Stimulated activated CD8-positive, alpha-beta memory T cell treated with anti-CD3 and anti-CD28 coated beads, Interleukin-7, amount 100 ng/mL, for 24 hours (primary cell): ENCODE data around the gene ITPR1.
"Not testable (repeated sequence)": the region's sequence is repeated elsewhere in the genome, so short reads cannot be mapped to it uniquely, and the experiment has no call there.

Source experiments
- DNase-seq: peaks from one replicate; pipeline ENCODE4 v3.0.0-alpha.2; 2020; ENCODE audit warnings: low read depth

ITPR1 gene

DNA sequence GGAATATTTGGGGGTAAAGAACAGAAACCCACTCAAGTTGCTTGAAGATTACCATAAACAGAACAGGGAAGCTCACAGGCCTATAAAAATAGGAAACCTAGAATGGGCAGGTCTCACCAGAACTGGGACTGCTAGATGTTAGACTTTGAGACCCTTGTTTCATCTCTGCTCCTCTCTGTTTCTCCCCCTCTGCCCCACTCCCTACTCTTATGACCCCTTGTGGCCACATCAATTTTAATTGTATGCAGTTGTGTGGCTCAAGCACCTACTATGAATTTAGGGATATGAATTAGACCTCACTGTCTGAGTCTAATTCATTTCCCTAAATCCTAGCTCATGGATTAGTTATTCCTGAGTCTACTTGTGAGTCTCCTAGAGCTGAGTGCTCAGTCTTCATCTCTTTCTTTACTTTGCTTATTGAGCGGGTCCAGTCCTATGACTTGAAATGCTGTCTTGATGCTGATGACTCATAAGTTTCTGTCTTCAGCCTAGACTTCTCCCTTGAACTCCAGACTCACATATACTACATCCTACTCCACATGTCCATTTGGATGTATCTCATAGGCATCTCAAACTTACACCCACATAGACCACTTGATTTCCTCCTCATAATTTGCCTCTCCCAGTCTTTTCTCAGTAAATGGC is 78.7 kb downstream of the ITPR1 start:
- DNase-seq: no peak

DNA sequence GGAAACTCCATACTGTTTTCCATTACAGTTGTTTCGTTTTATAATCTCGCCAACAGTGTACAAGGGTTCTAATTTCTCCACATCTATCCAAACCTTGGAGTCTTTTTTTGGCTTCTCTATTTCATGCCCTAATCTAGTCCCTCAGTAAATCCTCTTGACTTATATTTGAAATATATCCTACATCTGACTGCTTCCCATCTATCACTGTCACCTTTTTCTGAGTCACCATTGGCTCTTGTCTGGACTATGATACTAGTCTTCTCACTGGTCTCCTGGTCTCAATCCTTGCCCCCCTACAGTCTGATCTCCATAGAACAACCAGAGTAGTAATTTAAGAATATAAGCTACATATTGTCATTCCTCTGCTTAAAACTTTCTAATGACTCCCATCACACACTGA is 80.0 kb downstream of the ITPR1 start:
- no peak for DNase-seq

DNA sequence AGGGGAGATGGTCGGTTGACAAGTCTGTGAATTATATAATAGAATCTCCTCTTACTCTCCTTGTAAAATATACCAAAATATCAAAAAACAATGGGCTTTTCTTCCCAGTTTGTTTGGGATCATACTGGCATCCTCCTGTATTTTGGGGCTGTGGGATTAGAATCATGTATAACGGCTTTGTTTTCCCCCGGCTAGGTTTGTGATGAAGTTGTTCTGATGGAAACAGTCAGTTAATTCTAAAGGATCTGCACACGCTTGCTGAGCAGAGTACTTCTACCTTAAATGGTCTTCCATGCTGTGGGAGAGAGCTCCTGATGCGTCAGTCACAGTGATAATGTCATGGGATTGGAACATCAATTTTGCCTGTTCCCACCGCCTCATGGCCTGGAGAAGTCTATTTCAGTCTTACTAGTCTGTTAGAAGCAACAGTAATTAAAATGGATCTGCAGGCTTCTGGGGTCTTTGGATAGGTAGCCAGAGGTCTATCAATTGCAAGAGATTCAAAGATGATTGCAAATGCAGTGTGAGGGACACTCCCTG is 81.3 kb downstream of the ITPR1 start:
- no peak for DNase-seq

DNA sequence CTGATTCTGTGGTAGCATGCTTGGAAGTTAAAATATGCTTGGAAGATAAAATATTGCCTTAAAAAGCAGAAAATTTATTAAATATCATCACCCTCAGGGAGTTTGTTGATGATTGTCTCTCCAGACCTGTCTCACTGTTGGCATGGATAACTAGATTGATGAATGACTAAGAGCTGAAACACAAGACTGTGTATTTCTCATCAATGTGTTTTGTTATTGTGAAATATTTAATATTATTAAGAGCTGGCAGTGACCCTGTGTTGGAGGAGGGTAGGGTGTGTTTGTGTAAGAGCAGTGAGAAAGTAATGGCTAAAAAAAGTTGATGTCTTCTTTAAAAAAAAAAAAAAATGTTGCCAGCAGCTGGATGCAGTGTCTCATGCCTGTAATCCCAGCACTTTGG is 82.2 kb downstream of the ITPR1 start:
- DNase-seq: no peak

DNA sequence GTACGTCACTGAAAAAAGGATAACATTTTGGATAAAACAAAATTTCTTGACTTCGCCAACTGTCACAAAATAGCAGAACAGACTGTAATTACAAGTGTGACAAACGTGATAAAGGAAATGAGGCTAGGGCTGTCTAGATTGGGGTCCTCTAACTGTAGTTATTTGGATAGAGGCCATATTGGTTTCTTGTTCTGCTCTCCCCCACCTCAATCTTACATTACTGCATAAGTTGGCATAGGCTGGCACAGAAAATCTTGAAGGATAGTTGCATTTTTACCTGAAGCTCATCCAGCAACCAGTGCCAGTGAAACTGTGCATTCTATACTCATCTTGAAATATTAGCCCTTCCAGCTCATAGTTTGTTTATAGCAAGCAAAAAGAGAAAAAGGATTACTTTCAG is 84.6 kb downstream of the ITPR1 start:
- no peak for DNase-seq

DNA sequence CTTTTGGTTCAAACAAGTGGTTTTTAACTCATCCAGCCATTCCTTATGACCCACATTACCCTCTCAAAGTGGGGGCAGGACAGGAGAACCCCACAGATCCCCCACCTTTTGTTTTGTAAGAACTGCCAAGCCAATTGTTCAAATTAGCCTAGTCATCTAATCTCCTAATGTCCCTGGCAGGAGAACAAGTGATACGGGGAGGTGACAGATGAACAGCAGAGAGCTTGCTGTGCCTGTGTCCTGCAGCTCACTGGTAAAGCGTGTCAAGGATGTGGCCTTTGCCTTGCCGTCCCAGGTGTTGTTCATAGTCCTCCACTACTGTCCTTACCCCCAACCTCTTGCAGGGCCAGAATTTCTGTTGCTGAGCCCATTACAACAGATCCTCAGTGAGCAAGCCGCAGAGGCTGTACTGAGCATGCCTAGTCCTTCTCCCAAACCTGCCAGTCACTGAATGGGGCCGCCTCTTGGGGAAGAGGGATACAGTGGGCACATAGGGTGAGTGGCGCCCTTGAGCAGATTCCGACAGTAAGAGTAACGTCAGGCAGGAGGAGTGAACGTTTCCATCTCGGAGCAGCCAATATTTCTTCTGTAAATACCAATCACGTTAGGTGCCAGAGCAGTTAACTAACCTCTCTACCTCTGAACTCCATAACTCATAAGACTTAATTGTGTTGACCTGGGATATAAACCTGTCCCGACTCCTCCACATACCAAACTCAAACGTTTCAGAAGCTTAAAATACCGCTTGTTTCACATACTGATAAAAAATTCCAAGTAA is 87.4 kb downstream of the ITPR1 start:
- DNase-seq: no peak

DNA sequence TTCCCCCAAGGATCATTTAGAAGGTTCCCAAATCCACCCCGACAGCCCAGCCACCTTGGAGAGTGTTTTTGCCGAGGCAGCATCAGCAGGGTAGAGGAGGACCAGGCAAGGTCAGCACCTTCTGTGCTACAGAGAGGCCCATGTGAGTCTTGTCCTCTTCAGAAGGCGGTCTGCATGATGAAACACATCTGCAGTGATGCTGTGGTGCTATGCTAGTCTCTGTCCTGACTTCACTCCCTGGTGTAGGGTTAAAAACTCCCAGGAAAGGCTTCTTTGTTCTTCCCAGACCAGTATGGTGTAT is 87.9 kb downstream of the ITPR1 start:
- DNase-seq: no peak

DNA sequence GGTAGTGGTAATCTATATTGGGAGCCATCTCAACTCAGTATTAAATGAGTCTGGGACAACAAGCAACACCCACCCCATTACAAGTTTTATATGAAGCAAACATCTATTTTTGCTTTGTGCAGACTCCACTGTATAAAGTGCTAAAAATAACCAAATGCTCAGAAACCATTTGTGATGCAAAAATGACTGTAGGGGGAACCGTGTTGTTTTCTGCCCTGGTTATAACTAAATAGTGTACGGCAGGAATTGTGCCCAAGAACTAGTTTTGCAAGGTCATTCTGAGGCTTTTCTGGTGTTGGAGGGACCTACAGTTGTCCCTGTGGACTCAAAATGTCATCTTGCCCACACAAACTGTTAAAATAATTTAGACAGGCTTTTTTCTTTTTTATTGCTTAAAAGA is 88.3 kb downstream of the ITPR1 start:
- DNase-seq: no peak

DNA sequence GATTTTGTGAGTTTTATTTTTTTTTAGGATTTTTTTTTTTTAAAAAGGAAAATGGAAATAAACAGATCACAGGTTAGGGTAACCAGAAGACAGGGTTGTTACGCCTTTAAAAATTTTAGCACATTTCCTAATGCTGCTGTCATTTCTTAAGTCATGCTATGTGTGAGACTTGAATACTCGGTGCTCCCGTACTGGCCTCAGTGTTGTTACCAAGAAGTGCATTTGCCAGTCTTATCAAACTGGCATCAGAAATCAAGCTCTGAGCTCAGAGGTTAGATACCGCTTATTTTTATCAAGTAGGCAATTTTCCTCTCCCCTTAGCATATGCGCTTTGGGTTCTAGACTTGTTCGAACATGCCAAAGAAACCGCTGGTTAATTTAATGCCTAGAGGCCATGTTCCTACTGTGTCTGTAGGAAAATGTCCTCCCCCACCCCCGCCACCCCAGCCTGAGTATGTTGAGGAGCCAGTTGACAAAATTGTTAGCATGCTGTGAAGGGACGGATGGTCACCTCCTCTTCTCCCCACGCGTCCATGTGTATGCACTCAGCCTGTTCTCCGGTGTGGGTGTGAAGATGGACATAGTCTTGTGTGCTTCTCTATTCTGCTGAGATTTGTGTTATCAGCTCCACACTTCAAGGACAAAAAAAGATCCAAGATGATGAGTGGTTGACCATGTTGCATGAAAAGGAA is 88.9 kb downstream of the ITPR1 start:
- DNase-seq: no peak

DNA sequence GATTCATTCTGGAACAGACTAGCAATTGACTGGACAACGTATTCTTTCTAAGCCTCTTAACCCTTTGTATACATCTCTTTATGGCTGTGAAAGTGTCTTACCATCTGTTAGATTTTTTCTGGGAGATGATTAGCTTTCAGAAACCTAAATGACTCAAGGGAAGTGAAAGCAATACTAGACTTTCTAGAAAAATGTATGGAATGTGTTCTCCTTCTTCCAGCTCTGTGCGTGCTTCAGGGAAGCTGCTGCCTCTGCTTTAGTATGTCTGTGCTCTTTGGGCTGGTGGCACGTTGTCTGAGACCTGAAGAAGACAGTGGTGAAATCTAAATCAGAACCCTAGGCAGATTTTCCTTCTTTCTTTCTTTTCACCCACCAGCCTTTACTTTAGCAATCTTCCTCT is 89.5 kb downstream of the ITPR1 start:
- DNase-seq: no peak

DNA sequence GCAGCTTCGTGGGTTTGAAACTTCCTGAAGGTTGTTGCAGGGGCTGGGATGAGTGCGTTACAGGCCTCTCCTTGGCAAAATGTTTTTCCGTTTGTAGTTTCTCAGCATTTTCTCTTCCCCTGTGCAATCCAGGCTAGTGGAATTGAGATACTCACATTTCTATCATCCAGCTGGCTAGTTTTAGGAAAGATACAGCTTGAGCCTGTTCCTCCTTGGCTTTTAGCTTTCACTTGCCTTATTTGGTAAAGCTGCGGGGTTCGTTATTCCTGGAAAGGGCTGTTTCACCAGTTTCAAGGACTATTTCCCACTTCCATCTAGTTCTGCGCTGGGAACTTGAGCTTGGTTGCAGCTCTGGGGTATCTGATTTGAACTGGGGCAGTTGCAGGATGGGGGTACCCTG is 90.3 kb downstream of the ITPR1 start:
- DNase-seq: no peak

DNA sequence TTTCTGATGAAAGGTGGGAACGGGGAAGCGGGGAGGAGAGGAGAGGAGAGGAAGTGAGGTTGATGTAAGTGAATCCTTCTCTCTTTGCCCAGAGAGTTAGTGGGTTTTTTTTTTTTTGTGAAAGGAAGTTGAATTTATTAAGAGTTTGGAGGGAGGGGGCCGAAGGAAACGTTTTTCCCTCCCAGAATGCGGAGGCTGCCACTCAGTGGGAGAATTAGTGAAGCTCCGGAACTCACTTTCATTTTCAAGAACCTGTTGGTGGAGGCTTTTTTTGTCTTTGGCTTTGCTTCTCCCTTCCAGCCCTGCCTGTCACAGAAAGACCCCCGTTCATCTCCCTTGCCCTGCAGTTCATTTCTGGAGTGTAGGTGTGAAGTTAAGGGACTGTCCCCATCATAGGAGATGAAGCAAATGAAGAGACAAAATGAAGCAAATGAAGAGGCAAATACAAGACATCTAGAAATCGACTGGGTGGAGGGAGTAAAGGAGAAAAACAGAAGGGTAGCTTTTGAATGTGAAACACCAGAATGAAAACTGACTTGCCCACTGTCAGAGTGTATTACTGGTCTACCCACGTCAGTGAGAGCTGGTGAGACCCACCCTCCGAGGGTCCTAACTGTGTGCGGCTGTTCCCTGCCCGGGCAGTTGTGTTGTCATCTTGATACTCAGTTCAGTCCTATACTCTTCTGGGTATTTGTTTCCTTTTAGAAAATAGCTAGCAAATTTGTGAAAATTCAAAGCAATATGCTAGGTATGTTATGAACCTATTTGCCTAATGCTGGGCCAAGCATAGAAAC is 91.5 kb downstream of the ITPR1 start:
- no peak for DNase-seq

DNA sequence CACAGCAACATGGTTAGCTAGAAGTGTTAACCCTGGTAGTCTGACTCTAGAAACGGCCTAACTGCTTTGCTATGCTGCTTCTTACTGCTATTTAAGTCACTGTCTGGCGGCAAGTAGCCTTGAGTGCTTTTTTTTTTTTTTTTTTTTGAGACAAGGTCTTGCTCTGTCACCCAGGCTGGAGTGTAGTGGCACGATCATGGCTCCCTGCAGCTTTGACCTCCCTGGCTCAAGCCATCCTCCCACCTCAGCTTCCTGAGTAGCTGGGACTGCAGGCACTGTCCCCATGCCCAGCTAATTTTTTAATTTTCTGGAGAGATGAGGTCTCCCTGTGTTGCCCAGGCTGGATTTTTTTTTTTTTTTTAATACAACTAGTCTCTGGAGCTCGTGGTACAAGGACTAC is 93.2 kb downstream of the ITPR1 start:
- DNase-seq: no peak

DNA sequence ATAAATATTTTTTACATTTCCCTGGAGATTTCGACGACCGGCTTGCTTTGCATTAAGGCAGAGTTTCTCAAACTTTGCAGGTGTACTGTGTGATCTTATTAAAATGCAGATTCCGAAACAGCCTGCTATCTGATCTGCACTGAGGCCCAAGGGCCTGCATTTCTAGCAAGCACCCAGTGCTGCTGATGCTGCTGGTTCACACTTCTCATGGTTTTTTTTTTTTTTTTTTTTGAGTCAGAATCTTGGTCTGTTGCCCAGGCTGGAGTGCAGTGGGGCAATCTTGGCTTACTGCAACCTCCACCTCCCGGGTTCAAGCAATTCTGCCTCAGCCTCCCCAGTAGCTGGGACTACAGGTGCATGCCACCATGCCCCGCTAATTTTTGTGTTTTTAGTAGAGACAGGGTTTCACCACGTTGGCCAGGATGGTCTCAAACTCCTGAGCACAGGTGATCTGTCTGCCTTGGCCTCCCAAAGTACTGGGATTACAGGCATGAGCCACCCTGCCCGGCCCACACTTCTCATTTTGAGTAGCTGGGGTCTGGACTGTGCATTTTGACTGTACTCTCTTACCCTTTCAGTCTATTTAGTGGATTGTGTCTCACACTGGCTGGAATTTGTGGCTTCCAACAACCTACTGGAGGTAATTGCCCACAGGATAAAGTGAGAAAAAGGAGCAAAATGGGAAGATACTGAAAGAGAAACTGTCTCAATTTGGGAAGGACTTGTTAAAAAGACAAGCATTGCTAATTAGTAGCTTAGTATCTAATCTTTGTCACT is 94.1 kb downstream of the ITPR1 start:
- no peak for DNase-seq

DNA sequence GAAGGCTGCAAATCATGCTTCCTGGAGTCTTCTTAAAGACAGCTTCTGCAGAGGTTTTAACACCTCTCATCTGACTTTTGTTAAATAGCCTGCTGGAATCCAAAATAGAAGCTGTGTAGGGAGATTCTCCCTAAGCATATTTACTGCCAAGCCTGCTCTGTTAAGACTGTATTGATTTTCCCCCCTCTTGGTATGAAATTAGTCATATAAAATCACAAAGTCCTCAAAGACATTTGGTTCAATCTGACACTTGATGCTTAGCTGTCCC is 94.6 kb downstream of the ITPR1 start:
- DNase-seq: no peak

DNA sequence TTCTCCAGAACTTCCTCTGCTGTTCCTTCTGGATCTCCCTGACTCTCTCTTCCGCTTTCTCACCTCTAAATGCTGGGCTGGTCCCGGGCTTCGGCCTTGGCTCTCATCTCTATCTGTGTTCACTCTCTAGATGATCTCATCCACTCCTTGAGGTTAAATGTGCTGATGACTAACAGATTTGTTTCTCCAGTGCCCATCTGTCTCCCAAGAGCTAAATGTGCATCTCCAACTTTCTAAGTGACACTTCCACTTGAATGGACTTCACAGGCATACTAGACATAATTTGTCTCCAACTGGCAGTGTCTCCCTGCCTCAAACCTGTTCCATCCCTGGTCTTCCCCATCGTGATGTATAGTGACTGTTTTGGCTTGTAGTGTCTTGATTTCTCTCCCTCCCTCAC is 95.3 kb downstream of the ITPR1 start:
- DNase-seq: no peak

DNA sequence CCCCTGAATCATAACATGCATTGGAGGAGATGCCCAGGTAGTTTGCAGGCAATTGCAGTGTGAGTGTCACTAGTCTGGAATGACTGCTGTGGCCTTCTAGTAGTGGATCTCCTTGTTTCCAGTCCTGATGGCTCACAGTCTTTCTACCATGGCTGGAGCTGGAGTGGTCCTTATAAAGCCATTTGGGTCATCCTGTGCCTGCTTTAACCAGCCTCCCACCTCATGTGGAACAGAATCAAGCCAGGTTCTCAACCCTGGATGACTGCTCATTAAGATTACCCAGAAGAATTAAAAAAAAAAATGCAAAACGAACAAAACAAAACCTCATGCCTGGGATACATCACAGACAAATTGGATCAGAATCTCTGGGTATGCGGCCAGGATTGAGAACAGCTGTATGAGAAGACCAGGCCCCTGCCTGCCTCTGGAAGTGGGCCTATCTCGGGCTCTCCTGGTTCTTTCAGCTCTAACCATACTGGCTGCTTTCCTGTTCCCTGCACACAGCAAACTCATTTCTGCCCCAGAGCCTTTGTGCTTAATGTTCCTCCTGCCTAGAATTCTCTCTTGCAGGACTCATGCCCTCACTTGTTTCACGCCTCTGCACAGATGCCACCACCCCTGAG is 96.4 kb downstream of the ITPR1 start:
- no peak for DNase-seq

DNA sequence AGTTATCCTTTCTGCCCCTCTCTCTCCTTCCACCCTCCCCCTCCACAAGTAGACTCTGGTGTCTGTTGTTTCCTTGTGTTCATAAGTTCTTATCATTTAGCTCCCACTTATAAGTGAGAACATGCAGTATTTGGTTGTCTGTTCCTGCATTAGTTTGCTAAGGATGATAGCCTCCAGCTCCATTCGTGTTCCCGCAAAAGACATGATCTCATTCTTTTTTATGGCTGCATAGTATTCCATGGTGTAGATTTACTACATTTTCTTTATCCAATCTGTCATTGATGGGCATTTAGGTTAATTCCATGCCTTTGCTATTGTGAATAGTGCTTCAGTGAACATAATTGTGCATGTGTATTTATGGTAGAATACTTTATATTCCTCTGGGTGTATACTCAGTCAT is 97.7 kb downstream of the ITPR1 start:
- not testable (repeated sequence) for DNase-seq

DNA sequence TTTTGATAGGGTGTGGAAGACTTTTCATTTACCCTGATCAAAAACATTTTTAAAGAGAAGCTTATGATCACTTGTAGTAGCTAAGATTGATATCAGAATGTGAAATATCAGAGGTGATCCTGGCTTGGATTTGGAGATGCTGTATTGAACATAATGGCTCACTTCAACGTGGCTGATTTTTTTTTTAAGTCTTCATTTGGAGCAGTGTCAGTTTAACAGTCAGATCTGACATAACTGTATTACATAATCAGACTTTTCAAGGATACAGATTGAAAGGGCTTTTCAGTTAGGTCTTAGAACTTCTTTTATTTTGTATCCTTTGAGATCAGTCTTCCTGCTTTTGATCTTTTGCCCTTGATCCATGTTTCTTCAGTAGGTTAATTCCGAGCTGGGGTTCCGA is 98.5 kb downstream of the ITPR1 start:
- no peak for DNase-seq

DNA sequence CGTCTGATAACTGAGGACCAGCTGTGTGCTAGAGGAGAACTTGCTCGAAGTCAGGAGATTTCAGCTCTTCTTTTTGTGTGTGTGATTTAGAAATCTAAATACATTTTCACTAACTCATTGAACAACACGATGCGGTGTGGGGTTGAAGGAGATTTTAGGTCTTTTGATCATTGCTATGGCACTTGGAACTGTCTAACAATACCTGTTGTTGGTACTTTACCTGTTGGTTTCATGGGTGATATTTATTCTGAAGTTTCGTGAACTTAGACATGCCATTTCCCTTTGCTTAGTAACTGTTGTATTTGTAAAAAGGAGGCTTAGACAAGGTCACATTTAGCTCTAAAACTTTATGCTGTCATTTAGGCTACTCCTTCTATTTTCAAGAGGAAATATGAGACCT is 99.9 kb downstream of the ITPR1 start:
- no peak for DNase-seq

DNA sequence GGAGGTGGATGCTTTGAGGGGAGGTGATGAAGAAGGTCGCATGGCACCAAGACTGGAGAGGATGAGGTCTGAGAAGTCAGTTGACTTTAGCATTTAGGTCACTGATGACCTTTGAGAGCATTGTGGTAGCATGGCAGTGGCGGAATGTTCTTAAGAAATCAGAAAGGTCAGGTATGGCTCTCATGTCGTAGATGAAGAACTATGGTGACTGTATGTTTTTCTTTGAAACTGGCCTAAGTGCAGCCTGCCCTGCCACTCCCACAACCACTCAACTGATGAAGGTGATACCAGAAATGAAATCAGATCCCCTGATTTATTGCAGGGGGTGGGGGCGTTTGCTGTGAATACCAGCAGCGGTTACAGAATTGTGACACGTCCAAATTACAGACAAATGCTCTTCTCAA is 102.6 kb downstream of the ITPR1 start:
- DNase-seq: no peak

DNA sequence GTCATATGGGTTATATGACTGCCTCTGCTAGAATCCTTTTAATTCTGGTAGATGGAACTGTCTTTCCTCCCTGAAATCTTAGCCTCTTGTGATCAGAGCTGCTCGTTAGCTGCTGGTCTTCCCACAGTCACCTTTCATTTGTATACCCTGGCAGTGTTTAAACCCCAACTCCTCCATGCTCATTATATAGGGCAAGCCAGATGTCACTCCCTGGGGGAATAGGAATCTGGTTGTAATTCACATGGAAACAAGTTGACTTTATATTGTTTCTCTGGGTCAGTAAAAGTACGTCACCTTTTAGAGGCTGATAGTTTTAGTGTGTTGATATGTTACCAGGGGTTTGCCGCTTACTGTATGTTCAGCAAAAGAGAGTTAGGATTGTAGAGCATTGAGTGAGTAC is 103.5 kb downstream of the ITPR1 start:
- no peak for DNase-seq
